GM23338 (cell line): Measurements from ENCODE around the gene ADAM10.

Source experiments
- CREB1 ChIP-seq: fragments of 250-450 bp; sonication (Bioruptor Pico); IDR thresholded peaks from 2 replicates; pipeline ENCODE4 v1.5.0; 2020; ENCODE audit warnings: low read depth, mild to moderate bottlenecking, moderate library complexity
- EZH2 ChIP-seq: fragments of 200-600 bp; sonication (generic); IDR thresholded peaks from one replicate; pipeline ENCODE4 v1.8.0; 2017; ENCODE audit warnings: antibody characterized with exemption, mild to moderate bottlenecking, low read depth; ENCODE audit not compliant: unreplicated experiment
- EZH2phosphoT487 ChIP-seq: fragments of 200-600 bp; sonication (generic); IDR thresholded peaks from one replicate; pipeline ENCODE4 v1.8.1; 2018; ENCODE audit warnings: antibody characterized with exemption; ENCODE audit not compliant: unreplicated experiment
- JUNB ChIP-seq: IDR thresholded peaks from one replicate; pipeline ENCODE4 v1.6.1; 2016; ENCODE audit warnings: antibody characterized with exemption; ENCODE audit not compliant: unreplicated experiment
- POLR2AphosphoS5 ChIP-seq: IDR thresholded peaks from 2 replicates; pipeline ENCODE4 v1.6.1; 2016; ENCODE audit warnings: antibody characterized with exemption, low read depth
- ZNF114 ChIP-seq: fragments of 250-450 bp; sonication (Bioruptor Pico); IDR thresholded peaks from 2 replicates; pipeline ENCODE4 v1.5.0; 2020; ENCODE audit warnings: mild to moderate bottlenecking, moderate library complexity
- ZNF331 ChIP-seq: fragments of 250-450 bp; sonication (Bioruptor Pico); IDR thresholded peaks from 2 replicates; pipeline ENCODE4 v1.5.0; 2020; ENCODE audit warnings: low read depth, mild to moderate bottlenecking, moderate library complexity
- TF ChIP-seq, protein P1 (sequence below), 2 experiments: fragments of 200-600 bp in 1 of 2; sonication (generic) in 1 of 2; conservative IDR thresholded peaks; 2 replicates each; pipeline versions ENCODE4 v1.5.1 to v1.6.1; 2016 to 2017; ENCODE audit warnings: antibody characterized with exemption in 2 of 2, low read depth in 2 of 2, mild to moderate bottlenecking in 2 of 2, moderate library complexity in 1 of 2
- TF ChIP-seq, protein P2 (sequence below): IDR thresholded peaks from one replicate; pipeline ENCODE4 v1.6.1; 2018; ENCODE audit warnings: antibody characterized with exemption; ENCODE audit not compliant: unreplicated experiment

DNA sequence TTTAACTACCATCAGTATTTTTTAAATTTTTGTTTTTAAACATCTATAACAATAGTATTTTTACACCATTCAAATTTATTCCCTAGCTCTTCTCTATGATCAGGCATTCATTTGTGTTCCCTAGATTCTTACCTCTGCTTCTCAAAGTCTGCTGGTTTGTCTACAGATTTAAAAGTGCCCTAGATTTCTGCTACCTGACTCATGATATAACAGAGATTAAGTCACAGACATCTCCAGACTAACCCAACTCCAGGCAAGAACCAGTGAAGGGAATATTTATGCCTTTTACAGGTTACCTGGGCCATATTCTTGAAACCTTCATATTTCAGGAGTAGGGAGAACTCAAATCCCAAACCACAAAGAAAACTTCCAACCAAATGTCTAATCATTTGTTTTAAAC is 38.8 kb downstream of the ADAM10 start:
- no peak for TF ChIP-seq POLR2AphosphoS5
- TF ChIP-seq, protein P1, sequence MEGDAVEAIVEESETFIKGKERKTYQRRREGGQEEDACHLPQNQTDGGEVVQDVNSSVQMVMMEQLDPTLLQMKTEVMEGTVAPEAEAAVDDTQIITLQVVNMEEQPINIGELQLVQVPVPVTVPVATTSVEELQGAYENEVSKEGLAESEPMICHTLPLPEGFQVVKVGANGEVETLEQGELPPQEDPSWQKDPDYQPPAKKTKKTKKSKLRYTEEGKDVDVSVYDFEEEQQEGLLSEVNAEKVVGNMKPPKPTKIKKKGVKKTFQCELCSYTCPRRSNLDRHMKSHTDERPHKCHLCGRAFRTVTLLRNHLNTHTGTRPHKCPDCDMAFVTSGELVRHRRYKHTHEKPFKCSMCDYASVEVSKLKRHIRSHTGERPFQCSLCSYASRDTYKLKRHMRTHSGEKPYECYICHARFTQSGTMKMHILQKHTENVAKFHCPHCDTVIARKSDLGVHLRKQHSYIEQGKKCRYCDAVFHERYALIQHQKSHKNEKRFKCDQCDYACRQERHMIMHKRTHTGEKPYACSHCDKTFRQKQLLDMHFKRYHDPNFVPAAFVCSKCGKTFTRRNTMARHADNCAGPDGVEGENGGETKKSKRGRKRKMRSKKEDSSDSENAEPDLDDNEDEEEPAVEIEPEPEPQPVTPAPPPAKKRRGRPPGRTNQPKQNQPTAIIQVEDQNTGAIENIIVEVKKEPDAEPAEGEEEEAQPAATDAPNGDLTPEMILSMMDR (conservative IDR thresholded peaks at IDR 0.05; ENCODE audit: low read depth in 2 of 2) = no peak
- TF ChIP-seq EZH2 = no peak
- no peak for TF ChIP-seq CREB1 (CRISPR knock-in tag)
- TF ChIP-seq EZH2phosphoT487 = no peak
- TF ChIP-seq, protein P2, sequence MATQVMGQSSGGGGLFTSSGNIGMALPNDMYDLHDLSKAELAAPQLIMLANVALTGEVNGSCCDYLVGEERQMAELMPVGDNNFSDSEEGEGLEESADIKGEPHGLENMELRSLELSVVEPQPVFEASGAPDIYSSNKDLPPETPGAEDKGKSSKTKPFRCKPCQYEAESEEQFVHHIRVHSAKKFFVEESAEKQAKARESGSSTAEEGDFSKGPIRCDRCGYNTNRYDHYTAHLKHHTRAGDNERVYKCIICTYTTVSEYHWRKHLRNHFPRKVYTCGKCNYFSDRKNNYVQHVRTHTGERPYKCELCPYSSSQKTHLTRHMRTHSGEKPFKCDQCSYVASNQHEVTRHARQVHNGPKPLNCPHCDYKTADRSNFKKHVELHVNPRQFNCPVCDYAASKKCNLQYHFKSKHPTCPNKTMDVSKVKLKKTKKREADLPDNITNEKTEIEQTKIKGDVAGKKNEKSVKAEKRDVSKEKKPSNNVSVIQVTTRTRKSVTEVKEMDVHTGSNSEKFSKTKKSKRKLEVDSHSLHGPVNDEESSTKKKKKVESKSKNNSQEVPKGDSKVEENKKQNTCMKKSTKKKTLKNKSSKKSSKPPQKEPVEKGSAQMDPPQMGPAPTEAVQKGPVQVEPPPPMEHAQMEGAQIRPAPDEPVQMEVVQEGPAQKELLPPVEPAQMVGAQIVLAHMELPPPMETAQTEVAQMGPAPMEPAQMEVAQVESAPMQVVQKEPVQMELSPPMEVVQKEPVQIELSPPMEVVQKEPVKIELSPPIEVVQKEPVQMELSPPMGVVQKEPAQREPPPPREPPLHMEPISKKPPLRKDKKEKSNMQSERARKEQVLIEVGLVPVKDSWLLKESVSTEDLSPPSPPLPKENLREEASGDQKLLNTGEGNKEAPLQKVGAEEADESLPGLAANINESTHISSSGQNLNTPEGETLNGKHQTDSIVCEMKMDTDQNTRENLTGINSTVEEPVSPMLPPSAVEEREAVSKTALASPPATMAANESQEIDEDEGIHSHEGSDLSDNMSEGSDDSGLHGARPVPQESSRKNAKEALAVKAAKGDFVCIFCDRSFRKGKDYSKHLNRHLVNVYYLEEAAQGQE = no peak
- no peak for TF ChIP-seq JUNB
- no peak for TF ChIP-seq ZNF114
- no peak for TF ChIP-seq ZNF331 (CRISPR knock-in tag)
